Activated T-helper 1 cell treated with Interleukin-2 at 50 U/mL for 16 hours (primary cell): ENCODE measurements around the gene PADI4.
A peak's percentile ranks its signal among the peaks of the same experiment; 100 is the strongest.
"Not testable (repeated sequence)": the region's sequence is repeated elsewhere in the genome, so short reads cannot be mapped to it uniquely, and the experiment has no call there.

Experiments
- DNase-seq: peaks from one replicate; pipeline ENCODE4 v3.0.0-alpha.2; 2020; ENCODE audit warnings: low read depth

The PADI4 gene

GRCh38 chr1:17315542-17316130 is 7.6 kb downstream of the PADI4 start:
- DNase-seq, result no peak

GRCh38 chr1:17316704-17317103 is 8.7 kb downstream of the PADI4 start:
- DNase-seq, result no peak

- DNase-seq, result no peak
These were observed 10.3 kb downstream of the PADI4 start for GRCh38 chr1:17318262-17318661.

- no peak for DNase-seq
These were observed 11.8 kb downstream of the PADI4 start for GRCh38 chr1:17319561-17320350.

- DNase-seq, result not testable (repeated sequence)
These were observed 13.9 kb downstream of the PADI4 start for GRCh38 chr1:17321857-17322390.

GRCh38 chr1:17328855-17329254 is 20.9 kb downstream of the PADI4 start:
- no peak for DNase-seq

- DNase-seq, result no peak
These were observed 21.6 kb downstream of the PADI4 start for GRCh38 chr1:17329610-17330009.

- DNase-seq, result no peak
These were observed 22.9 kb downstream of the PADI4 start for GRCh38 chr1:17330856-17331255.

GRCh38 chr1:17333081-17333480 is 25.1 kb downstream of the PADI4 start:
- DNase-seq, result no peak

GRCh38 chr1:17335821-17336710 is 28.1 kb downstream of the PADI4 start:
- DNase-seq, result peak; percentile 14

- no peak for DNase-seq
These were observed 30.9 kb downstream of the PADI4 start for GRCh38 chr1:17338706-17339493.

GRCh38 chr1:17339521-17339920 is 31.5 kb downstream of the PADI4 start:
- DNase-seq, result no peak

- DNase-seq, result no peak
These were observed 32.4 kb downstream of the PADI4 start for GRCh38 chr1:17340358-17340757.

GRCh38 chr1:17342014-17342441 is 34.0 kb downstream of the PADI4 start:
- DNase-seq, result no peak

GRCh38 chr1:17345506-17345905 is 37.5 kb downstream of the PADI4 start:
- not testable (repeated sequence) for DNase-seq

- no peak for DNase-seq
These were observed 38.2 kb downstream of the PADI4 start for GRCh38 chr1:17346046-17346789.

- no peak for DNase-seq
These were observed 40.0 kb downstream of the PADI4 start for GRCh38 chr1:17347769-17348592.

GRCh38 chr1:17348593-17349234 is 40.7 kb downstream of the PADI4 start:
- DNase-seq, result no peak

GRCh38 chr1:17350083-17350482 is 42.1 kb downstream of the PADI4 start:
- no peak for DNase-seq
